Endodermal cell (in vitro differentiated cells): ENCODE results near the gene MYO1B. TPM values are rescaled to one million over a fixed set of nuclear protein-coding genes. Genes with fewer than 3 reads are reported as not detected.

ENCODE experiments used
- DNase-seq: peaks from one replicate; pipeline ENCODE4 v3.0.0-alpha.2; 2017
- H3K27ac ChIP-seq: 2 replicates; pipeline ENCODE4 v1.5.1; 2013; ENCODE audit warnings: mild to moderate bottlenecking, low read depth, low read length, moderate library complexity
- H3K27me3 ChIP-seq: 2 replicates; pipeline ENCODE4 v1.6.1; 2013; ENCODE audit warnings: mild to moderate bottlenecking, low read length, moderate library complexity; ENCODE audit not compliant: insufficient read depth, control insufficient read depth, poor library complexity, severe bottlenecking
- H3K36me3 ChIP-seq: 2 replicates; pipeline ENCODE4 v1.7.0; 2013; ENCODE audit warnings: mild to moderate bottlenecking, low read length, moderate library complexity; ENCODE audit not compliant: control insufficient read depth, insufficient read depth
- H3K4me1 ChIP-seq: one replicate; pipeline ENCODE4 v1.7.0; 2013; ENCODE audit warnings: low read length; ENCODE audit not compliant: control insufficient read depth, insufficient read depth
- H3K4me3 ChIP-seq: 2 replicates; pipeline ENCODE4 v1.5.1; 2013; ENCODE audit warnings: mild to moderate bottlenecking, low read length, moderate library complexity
- H3K9ac ChIP-seq: 2 replicates; pipeline ENCODE4 v1.6.1; 2013; ENCODE audit warnings: mild to moderate bottlenecking, low read length, moderate library complexity; ENCODE audit not compliant: poor library complexity, severe bottlenecking; ENCODE audit errors: extremely low read depth
- H3K9me3 ChIP-seq: 2 replicates; pipeline ENCODE4 v1.6.1; 2013; ENCODE audit warnings: mild to moderate bottlenecking, low read length, moderate library complexity; ENCODE audit not compliant: control insufficient read depth
- H3K27ac Mint-ChIP-seq: 2 replicates; pipeline ENCODE4 v1.8.0; 2020; ENCODE audit warnings: mixed read lengths
- H3K27me3 Mint-ChIP-seq: 2 replicates; pipeline ENCODE4 v1.8.0; 2021; ENCODE audit warnings: mild to moderate bottlenecking, mixed read lengths; ENCODE audit not compliant: insufficient read depth
- H3K36me3 Mint-ChIP-seq: 2 replicates; pipeline ENCODE4 v1.8.0; 2020; ENCODE audit warnings: low read depth, mixed read lengths
- H3K4me1 Mint-ChIP-seq: 2 replicates; pipeline ENCODE4 v1.8.0; 2020; ENCODE audit warnings: mixed read lengths
- H3K4me3 Mint-ChIP-seq: 2 replicates; pipeline ENCODE4 v1.8.0; 2020; ENCODE audit warnings: mild to moderate bottlenecking, moderate library complexity, mixed read lengths
- H3K9me3 Mint-ChIP-seq: 2 replicates; pipeline ENCODE4 v1.8.0; 2020; ENCODE audit warnings: mild to moderate bottlenecking, mixed read lengths
- CTCF ChIP-seq: fragments of 200-600 bp; sonication (generic); conservative IDR thresholded peaks from 2 replicates; pipeline ENCODE4 v1.5.0; 2021; ENCODE audit warnings: antibody characterized with exemption, mild to moderate bottlenecking
- WGBS, 2 experiments: methylation state at CpG; one replicate each; pipeline versions ENCODE4 v1.1.5 to v1.1.7; 2013; ENCODE audit warnings: missing lambda C conversion rate in 2 of 2, mixed read lengths in 1 of 2; ENCODE audit not compliant: insufficient coverage in 1 of 2, insufficient read length in 1 of 2; 5-methylcytosine and 5-hydroxymethylcytosine counted together
- total RNA-seq, 2 donors: library from RNA; stranded (reverse); fragmentation: NEBNext Ultra II Directional in 1 of 2; extraction: Animal tissue kit (Norgen Biotek cat#: 25700) in 1 of 2; gene quantifications; 2 replicates in 1 of 2; 3 replicates in 1 of 2; pipeline ENCODE4 v1.2.1, GENCODE V29; 2021

The MYO1B gene
- total RNA-seq, 2 donors from 2014 or later: 145 to 154 TPM

GRCh38 chr2:191215230-191215629 lies 30.0 kb upstream of the MYO1B start:
- 95 to 100% methylated on average over 1 of the region's 1 CpG for WGBS, 2 experiments
- Mint-ChIP-seq H3K4me1 (peaks cover 12% of the 10 kb centered on the region), H3K4me3 (no peak overlapping the region), H3K9me3 (peaks cover 8% of the 10 kb centered on the region), H3K27me3 (no peaks in the 10 kb centered on the region), H3K36me3 (no peaks in the 10 kb centered on the region), H3K27ac (no peak overlapping the region)
- H3K36me3 ChIP-seq: no peaks in the 10 kb centered on the region
- TF ChIP-seq CTCF: no peak
- H3K27me3 ChIP-seq: no peaks in the 10 kb centered on the region
- H3K27ac ChIP-seq: no peak overlapping the region
- no peak for DNase-seq
- peaks cover 15% of the 10 kb centered on the region for H3K9me3 ChIP-seq
- H3K4me1 ChIP-seq: peaks cover 5% of the 10 kb centered on the region
- no peak overlapping the region for H3K9ac ChIP-seq
- no peak overlapping the region for H3K4me3 ChIP-seq

DNA sequence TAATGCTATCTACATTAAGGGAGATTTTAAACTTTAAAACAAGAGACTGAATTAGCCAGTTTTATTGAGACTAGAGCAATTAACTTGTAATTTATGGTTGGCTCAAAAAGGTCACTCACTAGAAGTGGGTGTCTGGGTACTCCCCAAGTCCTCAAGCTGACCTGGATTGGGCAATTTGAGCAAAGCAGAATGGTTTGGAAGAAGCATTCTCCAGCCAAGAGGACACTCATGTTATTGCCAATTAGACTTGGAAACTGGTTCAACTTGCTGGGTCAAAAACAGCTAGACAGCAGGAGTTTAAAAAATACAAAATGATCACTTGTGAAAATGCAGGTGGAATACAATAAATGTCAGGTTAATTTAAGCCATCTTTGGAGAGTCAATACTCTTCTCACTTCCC lies 29.5 kb upstream of the MYO1B start:
- H3K27me3 Mint-ChIP-seq: no peaks in the 10 kb centered on the region
- no peaks in the 10 kb centered on the region for H3K36me3 Mint-ChIP-seq
- peaks cover 8% of the 10 kb centered on the region for H3K9me3 Mint-ChIP-seq
- no peaks in the 10 kb centered on the region for H3K27me3 ChIP-seq
- DNase-seq: no peak
- no peak overlapping the region for H3K27ac ChIP-seq
- H3K27ac Mint-ChIP-seq: no peak overlapping the region
- H3K4me1 Mint-ChIP-seq: peaks cover 12% of the 10 kb centered on the region
- H3K9me3 ChIP-seq: peaks cover 15% of the 10 kb centered on the region
- H3K9ac ChIP-seq: no peak overlapping the region
- H3K4me3 Mint-ChIP-seq: no peak overlapping the region
- H3K4me1 ChIP-seq: peaks cover 5% of the 10 kb centered on the region
- no peaks in the 10 kb centered on the region for H3K36me3 ChIP-seq
- no peak for TF ChIP-seq CTCF
- no peak overlapping the region for H3K4me3 ChIP-seq

- peaks cover 4% of the 10 kb centered on the region for H3K9me3 Mint-ChIP-seq
- H3K36me3 Mint-ChIP-seq: no peaks in the 10 kb centered on the region
- no peak overlapping the region for H3K4me3 ChIP-seq
- H3K9ac ChIP-seq: no peak overlapping the region
- H3K27ac ChIP-seq: no peak overlapping the region
- no peak overlapping the region for H3K4me3 Mint-ChIP-seq
- H3K27me3 ChIP-seq: no peaks in the 10 kb centered on the region
- H3K36me3 ChIP-seq: no peaks in the 10 kb centered on the region
- H3K27me3 Mint-ChIP-seq: no peaks in the 10 kb centered on the region
- no CpG with 5 or more reads among the region's 1 CpG for whole genome bisulfite sequencing, 2 experiments
- peaks cover 5% of the 10 kb centered on the region for H3K4me1 ChIP-seq
- H3K27ac Mint-ChIP-seq: peak overlapping the region; percentile 82
- no peak for TF ChIP-seq CTCF
- peaks cover 13% of the 10 kb centered on the region for H3K4me1 Mint-ChIP-seq
- peaks cover 7% of the 10 kb centered on the region for H3K9me3 ChIP-seq
- DNase-seq: no peak
Measured at GRCh38 chr2:191217580-191217979, 27.6 kb upstream of the MYO1B start.
